HG03558 (cell line): ENCODE data around the gene FAM120A.
"Not testable (repeated sequence)": the region's sequence is repeated elsewhere in the genome, so short reads cannot be mapped to it uniquely, and the experiment has no call there.

Experiments
- ATAC-seq: cut with Tn5 transposase; IDR thresholded peaks from one replicate; pipeline ENCODE4 v1.9.1; 2021; ENCODE audit warnings: moderate number of reproducible peaks; ENCODE audit not compliant: unreplicated experiment; ENCODE audit errors: extremely low read depth

FAM120A gene

DNA sequence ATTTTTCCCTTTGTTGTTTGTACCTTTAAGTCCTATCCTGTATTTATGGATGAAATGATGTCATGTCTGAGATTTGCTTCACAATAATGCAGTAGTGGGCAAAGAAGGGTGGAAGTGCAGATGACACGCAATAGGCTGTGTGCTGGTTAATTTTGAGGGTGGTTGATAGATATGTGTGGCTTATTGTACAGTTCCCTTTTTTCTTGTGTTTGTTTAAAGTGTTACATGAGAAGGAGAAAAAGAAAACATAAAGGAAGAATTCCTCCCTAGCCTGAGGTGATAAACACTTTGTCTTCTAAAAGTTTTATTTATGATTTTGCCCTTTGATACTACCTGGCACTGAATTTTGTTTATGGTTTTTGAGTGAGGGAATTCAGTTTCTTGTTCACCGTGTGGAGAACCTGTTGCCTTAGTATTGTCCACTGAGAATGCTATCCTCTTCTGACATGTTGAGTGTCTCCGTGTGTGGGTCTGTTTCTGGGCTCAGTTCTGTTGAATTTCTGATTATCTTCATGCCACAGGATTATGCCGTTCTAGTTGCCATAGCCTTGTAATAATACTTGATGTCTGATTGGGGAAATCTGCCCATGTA lies 54.2 kb downstream of the FAM120A start:
- no peak for ATAC-seq

DNA sequence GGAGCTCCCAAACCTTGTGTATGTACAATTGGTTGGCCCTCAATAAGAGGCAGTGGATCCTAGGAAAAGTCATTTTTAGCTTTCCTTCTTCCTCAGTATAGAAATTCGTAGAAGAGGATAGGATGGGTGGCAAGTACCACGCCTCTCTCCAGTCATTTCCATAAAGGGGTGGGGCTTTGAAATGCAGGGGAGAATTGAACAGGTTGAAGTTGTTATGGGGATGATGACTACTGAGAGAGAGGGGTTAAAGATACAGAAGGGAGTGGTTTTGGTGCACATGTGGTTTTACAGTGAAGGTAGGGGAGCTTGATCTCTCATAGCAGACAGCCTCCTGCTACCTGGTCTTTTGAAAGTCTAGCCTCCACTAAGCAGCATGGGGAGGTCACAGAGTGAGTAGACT lies 56.3 kb downstream of the FAM120A start:
- no peak for ATAC-seq

DNA sequence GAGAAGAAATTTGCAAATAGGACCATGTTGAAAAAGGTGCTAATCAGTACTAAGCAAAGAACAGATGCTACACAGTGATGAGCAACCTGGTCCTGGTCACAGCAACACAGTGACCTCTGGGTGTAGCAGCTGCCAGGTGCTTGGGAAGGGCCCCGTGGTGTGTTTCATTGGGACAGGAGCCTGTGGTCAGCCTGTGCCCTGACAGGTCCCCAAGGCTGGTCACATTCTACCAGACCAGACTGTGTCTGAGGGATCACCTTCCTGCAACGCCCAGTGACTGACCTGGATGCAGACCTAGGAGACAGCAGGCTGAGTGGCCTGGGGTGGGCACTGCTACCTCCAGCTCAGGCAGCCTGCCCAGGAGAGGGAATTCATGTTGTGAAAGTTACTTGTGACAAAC lies 56.7 kb downstream of the FAM120A start:
- ATAC-seq = no peak

DNA sequence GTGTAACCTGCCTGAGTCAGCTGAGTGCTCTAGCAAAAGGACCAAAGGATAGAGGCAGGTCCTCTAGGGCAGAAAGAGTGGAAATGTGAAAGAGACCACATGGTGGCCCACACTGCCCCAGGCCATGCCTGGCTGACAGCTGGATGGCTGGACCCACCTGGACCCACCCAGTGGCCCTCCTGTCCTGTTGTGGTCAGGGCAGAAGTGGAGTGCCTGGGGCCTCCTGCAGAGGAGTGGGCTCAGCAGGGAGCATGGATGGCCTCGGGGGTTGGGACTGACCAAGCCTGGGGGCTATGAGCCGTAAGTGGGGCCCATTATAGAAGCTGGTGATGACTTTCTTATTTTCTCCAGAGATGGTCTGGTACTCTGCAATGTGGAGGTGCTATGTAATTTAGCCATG lies 57.6 kb downstream of the FAM120A start:
- no peak for ATAC-seq

DNA sequence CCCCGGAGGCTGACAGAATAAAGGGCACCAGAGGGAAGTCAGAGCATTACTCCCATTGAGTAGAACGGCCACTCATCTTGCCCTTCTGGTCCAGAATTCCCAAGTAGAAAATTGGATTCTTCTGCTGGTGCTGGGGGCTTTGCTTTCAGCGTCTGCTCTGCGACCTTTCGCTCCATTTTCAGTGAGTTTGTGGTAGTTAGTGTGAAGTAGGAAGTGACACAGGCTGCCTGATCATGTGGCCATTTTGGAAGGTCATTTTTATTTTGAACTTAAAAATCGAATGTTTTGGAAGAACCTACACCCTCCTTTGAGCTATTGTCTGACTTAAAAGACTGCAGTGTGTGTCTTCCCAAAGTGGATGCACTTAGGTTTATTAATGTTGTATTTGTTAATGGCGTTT lies 58.6 kb downstream of the FAM120A start:
- no peak for ATAC-seq

DNA sequence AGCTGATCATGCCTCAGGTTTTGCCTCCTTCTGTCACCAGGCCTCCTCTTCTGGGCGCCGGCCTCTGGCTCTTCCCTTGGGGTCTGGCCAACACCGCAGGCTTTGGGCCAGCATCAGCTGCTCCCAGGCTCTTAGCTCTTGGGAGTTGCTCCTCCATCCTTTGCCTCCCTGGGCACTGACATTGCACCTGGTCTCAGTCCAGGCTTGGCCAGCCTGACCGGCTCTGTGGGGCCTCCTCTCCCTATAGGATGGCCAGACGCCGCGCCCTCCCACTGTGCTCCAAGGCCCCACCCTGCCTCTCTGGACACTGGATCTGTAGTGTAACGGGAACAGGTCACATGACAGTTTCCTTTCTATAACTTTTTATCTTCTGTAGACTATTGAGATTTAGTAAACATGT lies 59.7 kb downstream of the FAM120A start:
- ATAC-seq = not testable (repeated sequence)

DNA sequence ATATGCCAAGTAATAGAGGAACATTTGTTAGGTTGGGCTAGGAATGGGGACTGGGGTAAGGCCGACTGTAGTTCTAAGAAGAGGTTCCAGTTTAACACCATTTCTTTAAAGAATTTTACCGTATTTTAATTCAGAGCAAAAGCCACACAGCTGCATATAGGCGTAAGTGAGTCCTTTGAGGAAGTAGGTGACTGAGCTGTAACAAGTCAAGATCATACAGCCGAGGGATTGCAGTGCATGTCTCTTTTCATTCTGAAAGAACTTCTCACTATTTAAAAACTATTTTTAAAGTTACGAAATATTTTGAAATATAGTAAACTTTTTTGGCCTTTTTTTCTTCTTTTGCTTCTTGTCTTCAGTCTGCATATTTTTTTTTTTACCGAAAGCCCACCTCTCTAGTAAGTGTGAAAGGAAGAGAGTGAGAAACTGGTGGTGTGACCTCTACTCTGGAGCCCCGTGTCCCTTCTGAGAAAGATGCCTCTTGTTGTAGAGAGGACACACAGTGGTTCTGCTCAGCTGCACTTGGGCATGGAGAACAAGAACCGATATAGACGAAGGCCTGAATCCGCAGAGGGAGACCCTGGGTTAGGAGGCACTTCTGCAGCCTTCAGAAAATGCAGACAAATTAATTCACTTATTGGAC lies 60.8 kb downstream of the FAM120A start:
- ATAC-seq = not testable (repeated sequence)

DNA sequence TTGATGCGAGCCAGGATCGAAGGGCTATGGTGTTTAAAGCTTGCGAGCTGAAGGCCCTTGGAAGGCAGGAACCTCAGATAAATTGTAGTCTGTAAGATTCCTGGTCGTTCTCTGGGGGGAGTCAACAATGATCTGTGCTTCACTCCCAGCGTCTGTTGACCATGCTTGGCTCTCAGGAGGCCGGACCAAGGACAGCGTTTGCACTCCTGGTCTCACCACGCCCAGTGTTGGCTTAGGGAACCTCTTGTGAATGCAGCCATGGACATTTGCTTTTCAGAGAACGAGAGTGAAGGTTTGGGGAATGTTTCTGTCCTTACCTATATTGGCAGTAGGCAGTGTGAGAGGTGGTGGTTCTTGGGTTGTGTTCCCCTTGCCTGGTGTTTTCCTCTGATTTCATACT lies 62.1 kb downstream of the FAM120A start:
- no peak for ATAC-seq

DNA sequence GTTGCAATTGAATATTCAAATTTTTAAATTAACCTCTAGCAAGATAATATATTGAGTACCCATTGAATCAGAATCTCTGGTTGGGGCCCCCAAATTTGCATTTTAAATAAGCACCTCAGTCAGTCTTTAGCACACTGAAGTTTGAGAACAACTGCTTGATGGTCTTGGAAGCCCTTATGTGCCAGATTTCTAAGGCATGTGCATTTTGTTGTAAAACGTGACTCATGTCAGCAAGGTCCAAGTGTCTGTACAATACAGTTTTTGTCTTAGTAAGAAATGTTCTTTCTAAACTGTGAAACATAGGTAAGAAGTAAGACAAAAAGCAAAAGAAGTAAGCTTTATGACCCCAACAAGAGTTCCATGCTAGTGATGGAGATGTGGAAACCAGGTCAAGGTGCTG lies 65.8 kb downstream of the FAM120A start:
- ATAC-seq = no peak

DNA sequence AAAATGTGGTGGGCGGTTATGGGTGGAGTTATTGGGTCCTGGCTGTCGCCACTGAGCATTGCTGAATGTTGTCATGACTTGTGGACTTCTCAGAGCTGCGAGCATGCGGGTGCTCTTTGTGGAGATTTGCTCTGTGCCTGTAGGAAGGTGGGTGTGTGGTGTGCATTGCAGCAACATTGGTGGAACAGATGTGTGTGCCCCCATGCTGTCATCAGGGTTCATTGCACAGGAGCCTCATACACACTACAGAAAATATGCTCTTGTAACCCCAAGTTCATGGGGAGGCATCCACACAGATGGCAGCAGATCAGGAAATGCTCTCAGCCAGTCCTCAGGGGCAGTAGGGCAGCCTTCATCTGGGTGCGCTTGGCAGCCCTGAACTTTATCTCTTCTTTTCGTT lies 69.0 kb downstream of the FAM120A start:
- ATAC-seq = no peak

DNA sequence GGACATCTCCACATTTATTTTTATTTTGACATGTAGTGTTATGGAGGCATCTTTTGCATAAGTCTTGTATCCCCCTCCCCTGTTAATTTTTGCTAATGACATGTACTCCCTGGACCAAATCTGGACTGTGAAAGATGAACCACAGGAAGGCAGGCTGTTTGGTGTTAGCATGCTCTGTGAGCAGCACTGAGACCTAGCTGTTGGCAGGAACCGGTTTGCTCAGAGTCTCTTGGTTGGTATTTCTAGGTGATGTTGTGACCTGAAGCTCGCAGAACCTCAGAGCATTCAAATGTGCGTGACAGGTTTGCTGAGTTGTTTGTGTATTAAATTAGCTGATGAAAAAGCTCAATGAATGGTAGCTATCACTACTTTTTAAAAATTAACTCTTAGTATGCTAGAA lies 71.3 kb downstream of the FAM120A start:
- ATAC-seq = no peak

DNA sequence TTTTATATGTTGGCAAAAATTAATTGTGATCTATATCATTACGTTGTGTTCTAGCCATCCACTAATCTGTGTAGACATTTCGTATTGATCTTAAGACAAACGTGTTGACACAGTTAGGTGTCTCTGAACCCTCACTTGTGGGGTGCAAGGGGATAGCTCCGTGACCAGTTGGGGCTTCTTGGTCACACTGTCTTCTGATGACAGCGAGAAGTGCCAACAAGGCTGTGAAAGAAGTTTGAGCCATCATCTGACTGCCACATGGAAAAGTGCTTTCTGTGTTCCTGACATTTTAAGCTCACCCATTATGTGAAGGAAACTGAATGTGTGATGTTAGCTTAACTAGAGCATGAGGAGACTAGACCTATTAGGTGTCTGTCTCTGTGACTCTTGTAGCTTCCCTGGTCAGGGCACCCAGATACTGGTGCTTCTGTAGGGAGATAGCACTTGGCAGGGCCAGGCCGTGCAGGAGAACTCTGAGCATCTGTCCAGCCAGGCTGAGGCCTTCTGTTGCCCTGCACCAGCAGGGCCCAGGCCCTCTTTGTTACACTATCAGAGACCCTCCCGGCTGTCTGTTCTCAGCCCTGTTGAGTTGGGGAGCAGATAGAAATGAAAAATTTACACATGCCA lies 72.1 kb downstream of the FAM120A start:
- no peak for ATAC-seq

DNA sequence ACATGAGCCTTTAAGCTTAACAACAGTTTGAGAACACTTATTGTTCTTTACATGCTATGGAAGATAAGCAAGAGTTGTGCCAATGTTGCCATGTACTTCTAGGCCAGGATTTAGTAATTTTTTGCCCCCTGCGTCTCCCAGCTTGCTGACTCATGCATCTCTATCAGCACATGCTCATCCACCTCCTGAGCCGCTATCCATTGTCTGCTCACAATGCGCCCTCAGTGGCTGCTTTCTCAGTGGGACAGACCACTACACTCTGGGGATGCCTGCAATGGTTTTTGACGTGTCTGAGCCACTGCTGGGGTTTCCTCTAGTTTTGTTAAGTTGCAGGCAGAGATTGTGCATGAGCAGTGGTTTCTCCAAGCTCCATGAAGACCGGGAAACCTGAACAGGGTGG lies 74.0 kb downstream of the FAM120A start:
- no peak for ATAC-seq

DNA sequence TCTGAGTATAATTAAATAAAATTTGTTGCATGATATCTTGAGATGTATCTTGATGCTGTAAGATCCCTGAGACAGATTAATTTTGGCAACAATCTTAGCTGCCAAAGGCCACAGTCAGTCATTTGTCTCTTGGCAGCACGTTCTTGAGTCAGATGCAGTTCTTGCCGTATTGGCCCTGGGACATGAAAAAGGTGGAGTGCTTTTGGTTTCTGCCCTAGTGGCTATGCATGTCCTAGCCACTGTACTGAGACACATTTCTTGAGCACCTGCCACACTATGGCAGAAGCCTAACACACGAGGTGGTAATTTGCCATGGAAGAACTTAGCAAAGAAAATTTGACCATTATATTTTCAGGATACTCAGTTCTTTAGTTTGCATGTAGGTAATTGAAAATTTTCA lies 79.9 kb downstream of the FAM120A start:
- no peak for ATAC-seq

DNA sequence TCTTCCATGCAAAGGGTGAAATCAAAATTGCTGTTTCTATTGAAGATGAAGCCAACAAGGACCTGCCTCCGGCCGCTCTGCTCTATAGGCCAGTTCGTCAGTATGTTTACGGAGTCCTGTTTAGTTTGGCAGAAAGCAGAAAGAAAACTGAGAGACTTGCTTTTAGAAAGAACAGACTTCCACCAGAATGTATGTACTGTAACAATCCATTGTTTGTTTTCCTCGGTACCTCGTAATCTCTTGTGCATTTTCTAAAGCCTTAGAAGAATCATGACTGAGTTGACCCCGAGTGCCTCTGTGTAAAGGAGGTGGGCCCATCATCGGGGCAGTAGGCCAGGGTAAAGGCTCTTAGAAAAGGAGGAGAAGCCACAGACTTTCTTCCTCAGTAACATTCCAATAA lies 80.7 kb downstream of the FAM120A start:
- ATAC-seq = no peak

DNA sequence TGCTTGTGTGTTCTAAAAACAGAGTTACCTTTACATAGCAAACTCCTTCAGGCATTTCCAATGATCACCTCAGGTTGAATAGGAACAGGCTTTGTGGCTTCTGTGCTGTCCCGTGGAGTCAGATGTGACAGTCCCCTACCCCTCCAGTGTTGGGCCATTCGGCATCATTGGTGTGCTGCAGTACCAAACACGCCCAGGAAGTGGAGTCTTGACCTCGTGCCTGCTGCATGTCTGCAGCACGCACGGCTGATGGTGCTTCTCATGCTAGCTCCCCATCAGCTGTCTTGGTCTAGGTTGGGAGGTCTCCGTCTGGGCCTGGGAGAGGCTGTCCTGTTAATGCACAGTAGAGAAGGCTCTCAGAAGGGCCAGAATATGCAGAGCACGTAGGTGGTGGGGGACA lies 82.4 kb downstream of the FAM120A start:
- no peak for ATAC-seq

DNA sequence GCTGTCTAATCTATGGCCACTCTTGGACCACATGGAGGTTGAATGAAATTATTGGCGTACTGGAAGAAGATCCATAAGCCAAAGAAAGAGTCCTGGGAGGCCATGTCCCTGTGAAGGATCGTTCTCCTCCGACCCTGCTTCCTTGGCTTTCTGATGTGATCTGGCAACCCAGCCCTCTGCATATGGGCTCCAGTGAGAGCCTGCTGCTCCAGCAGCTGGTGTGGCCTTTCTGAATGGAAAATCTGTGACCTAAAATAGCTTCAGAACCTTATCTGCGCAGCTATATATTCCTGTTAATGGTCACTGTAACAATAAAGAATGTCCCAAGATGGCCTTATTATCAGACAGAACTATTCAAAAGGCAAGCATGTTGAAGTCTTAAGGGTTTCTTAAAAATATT lies 84.7 kb downstream of the FAM120A start:
- no peak for ATAC-seq

DNA sequence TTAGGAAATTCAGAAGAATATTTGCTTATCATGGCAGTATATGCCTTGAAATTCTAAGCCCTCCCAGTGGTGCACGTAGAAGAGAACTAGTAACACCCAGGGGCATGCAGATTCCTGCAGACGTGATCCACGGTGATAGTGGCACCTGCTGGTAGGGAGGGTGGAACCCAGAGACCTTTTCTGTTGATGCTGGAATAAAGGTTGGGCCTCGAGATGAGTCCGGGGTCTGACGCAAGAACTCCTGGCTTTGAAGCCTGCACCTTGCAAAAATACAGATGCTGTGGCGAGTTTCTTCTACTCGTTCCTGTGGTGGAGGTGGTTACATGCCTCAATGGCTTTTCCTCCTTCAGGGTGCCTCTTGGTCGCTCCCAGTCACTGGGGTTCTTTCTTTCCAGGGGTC lies 85.4 kb downstream of the FAM120A start:
- ATAC-seq = no peak

DNA sequence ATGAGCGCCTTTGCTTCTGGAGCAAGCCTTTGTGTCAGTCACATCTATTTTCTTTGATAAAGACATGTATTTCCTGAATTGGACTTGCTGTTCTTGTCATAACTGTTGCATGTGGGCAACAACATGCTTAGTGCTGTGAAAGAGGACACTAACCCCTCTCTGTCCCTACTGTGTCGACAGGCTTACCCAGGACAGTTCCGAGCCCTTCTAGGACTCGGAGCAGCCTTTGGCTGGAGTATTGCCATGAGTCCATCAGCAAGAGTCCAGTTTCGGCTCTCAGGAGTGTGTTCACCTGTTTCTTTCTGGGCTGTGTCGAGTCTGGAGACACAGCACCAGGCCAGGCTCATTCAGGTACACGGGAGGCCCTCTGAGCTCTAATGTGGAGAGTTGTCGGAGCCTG lies 88.8 kb downstream of the FAM120A start:
- ATAC-seq = no peak

DNA sequence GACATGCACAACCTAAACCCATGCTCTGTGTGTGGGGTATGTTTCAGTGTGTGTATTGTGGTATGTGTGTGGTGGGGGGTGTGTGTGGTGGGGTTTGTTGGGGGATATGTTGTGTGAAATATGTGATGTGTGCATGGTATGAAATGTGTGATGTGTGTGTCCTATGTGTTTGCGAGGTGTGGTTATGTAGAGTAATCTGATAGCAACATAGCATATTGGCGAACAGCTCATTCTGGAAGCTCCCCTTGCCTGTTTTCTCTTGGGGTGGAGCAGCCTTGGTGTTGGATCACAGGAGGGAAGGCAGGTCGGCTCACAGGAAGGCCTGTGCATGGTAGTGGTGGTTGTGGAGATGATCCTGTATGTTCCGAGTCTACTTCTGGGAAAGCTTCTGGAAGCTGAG lies 89.5 kb downstream of the FAM120A start:
- no peak for ATAC-seq

DNA sequence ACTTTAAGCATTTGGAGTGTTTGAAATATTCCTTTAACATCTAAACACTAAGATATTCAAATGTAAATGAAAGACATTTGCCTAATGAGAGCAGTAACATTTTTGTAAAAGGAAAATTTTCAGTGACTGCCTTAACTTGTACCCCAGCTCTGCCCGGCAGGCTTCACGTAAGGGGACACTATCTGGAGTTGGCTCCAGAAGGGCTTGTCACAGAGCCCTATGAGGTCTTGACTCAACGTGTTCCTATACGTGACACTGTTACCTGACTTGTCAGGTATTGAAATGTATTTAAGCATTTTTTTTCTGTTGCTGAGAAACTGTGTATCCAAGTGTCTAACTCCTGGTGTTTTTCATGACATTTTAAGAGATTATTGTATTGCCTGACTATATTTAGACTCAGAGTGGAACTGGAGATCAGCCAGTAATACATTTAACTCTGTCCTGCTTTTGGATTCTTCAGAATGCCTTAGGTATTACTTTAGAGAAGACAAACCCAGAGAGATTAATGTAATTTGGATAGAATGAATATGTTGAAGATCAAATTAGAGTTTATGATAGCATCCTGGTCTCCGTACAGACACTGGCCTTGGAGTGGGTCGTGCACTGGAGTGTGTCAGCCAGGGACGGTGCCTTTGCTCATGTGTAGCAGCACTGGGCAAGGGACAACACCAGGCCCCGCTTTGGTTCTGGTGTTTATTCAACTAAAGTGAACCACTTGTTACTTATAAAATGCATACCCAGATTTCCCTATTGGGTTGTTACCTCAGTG lies 90.3 kb downstream of the FAM120A start:
- ATAC-seq = no peak
